Fibroblast of lung (primary cell): ENCODE data around the gene RARRES1. TPM values are rescaled to one million over a fixed set of nuclear protein-coding genes. Genes with fewer than 3 reads are reported as not detected.

Experiments
- DNase-seq, 2 donors: peaks; one replicate each; pipeline versions ENCODE4 v3.0.0 to v3.0.0-alpha.2; 2010; ENCODE audit warnings: low read depth in 2 of 2
- H2AFZ ChIP-seq: 2 replicates; pipeline ENCODE4 v1.5.1; 2012; ENCODE audit warnings: low read length, control low read depth, inconsistent platforms
- H3K27ac ChIP-seq: 2 replicates; pipeline ENCODE4 v1.5.1; 2011; ENCODE audit warnings: low read length, control low read depth; ENCODE audit not compliant: insufficient read depth
- H3K27me3 ChIP-seq: 2 replicates; pipeline ENCODE4 v1.5.1; 2011; ENCODE audit warnings: mild to moderate bottlenecking, low read length; ENCODE audit not compliant: control insufficient read depth, insufficient read depth
- H3K36me3 ChIP-seq: 2 replicates; pipeline ENCODE4 v1.5.1; 2011; ENCODE audit warnings: low read length; ENCODE audit not compliant: control insufficient read depth, insufficient read depth
- H3K4me1 ChIP-seq: 2 replicates; pipeline ENCODE4 v1.5.1; 2011; ENCODE audit warnings: low read length; ENCODE audit not compliant: control insufficient read depth, insufficient read depth; ENCODE audit errors: extremely low read depth
- H3K4me2 ChIP-seq: 2 replicates; pipeline ENCODE4 v1.5.1; 2011; ENCODE audit warnings: low read length, control low read depth; ENCODE audit not compliant: insufficient read depth; ENCODE audit errors: extremely low read depth
- H3K4me3 ChIP-seq, 4 experiments: fragments of 200-600 bp in 1 of 4; sonication (generic) in 1 of 4; replicated peaks in 1 of 4; 2 replicates each; pipeline ENCODE4 v1.5.1; 2011 to 2016; ENCODE audit warnings: low read length in 4 of 4, low read depth in 3 of 4, mild to moderate bottlenecking in 3 of 4, control low read depth in 2 of 4, inconsistent platforms in 1 of 4, mixed read lengths in 1 of 4; ENCODE audit not compliant: insufficient read depth in 1 of 4; ENCODE audit errors: control extremely low read depth in 1 of 4
- H3K79me2 ChIP-seq: 2 replicates; pipeline ENCODE4 v1.5.1; 2012; ENCODE audit warnings: mild to moderate bottlenecking, low read length, inconsistent platforms; ENCODE audit not compliant: control insufficient read depth, insufficient read depth
- H3K9ac ChIP-seq: 2 replicates; pipeline ENCODE4 v1.5.1; 2011; ENCODE audit warnings: mild to moderate bottlenecking, low read length, control low read depth; ENCODE audit not compliant: insufficient read depth
- H3K9me3 ChIP-seq: 2 replicates; pipeline ENCODE4 v1.5.1; 2012; ENCODE audit warnings: low read depth, low read length; ENCODE audit not compliant: control insufficient read depth, insufficient read depth
- H4K20me1 ChIP-seq: 2 replicates; pipeline ENCODE4 v1.5.1; 2011; ENCODE audit warnings: low read length; ENCODE audit not compliant: control insufficient read depth, insufficient read depth; ENCODE audit errors: extremely low read depth
- CTCF ChIP-seq, 2 donors: IDR thresholded peaks in 1 of 2; conservative IDR thresholded peaks in 1 of 2; 1 replicate in 1 of 2; 2 replicates in 1 of 2; pipeline ENCODE4 v1.5.1; 2011 to 2012; ENCODE audit warnings: low read length in 2 of 2, control low read depth in 1 of 2, inconsistent platforms in 1 of 2, low read depth in 1 of 2, mild to moderate bottlenecking in 1 of 2
- EZH2 ChIP-seq: IDR thresholded peaks from 2 replicates; pipeline ENCODE4 v1.5.1; 2012; ENCODE audit warnings: low read length, control low read depth, mild to moderate bottlenecking; ENCODE audit errors: missing control alignments
- polyA plus RNA-seq, 2 donors: library from polyadenylated mRNA; depleted of rRNA in 1 of 2; stranded (reverse) in 1 of 2; unstranded in 1 of 2; fragments of >200 nt; gene quantifications; 2 replicates each; pipeline ENCODE4 v1.2.1, GENCODE V29; 2011 to 2012; ENCODE audit warnings: missing spikeins in 1 of 2
- total RNA-seq: library from RNA; depleted of rRNA; stranded (reverse); fragments of >200 nt; gene quantifications from 2 replicates; pipeline ENCODE4 v1.2.1, GENCODE V29; 2014

The RARRES1 gene
- total and polyA plus RNA-seq, 2 donors (not counting 1 experiment from before 2014, with no cell fraction given) = 27.7 to 93.3 TPM

DNA sequence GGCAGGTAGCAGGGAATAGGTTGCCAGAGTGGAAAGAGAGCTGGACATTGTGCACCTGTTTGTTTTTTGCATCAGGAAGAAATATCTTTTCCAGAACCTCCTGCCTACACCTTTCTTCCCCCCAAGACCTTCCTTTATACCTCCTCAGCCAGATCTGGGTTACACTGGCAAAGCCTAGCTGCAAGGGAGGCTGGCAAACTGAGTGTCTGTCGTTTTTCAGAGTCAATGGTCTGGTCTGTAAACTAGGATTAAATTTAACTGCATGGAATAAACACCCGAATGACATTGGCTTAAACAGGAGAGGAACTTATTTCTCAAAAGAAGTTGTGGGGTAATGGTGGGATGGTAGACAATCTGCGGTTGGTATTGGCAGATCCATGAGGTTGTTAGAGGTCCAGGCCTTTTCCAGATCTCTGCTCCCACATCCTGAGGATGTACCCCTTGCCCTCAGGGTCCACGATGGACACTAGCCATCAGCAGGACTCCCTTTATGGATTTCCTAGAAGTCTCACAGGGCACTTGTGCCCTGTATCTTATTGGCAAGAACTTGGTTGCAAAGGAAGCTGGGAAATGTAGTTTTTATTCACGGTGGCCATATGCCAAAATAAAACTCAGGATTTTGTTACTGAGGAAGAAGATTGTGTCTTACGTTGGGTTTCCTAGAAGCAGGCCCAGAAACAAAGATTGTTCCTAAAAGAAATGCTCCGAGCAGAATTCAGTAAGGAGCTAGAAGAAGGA is 3.2 kb upstream of the RARRES1 start:
- no peak overlapping the region for H3K4me3 ChIP-seq
- H3K79me2 ChIP-seq = no peaks in the 10 kb centered on the region
- no peak overlapping the region for H3K4me2 ChIP-seq
- no peak overlapping the region for H2AFZ ChIP-seq
- DNase-seq = no peak
- H3K27me3 ChIP-seq = no peaks in the 10 kb centered on the region
- peaks cover 2% of the 10 kb centered on the region for H3K9me3 ChIP-seq
- H4K20me1 ChIP-seq = no peaks in the 10 kb centered on the region
- no peak overlapping the region for H3K27ac ChIP-seq
- H3K36me3 ChIP-seq = no peaks in the 10 kb centered on the region
- peaks cover 13% of the 10 kb centered on the region for H3K4me1 ChIP-seq
- TF ChIP-seq CTCF (conservative IDR thresholded peaks at IDR 0.05 in 1 of 2, IDR thresholded peaks at IDR 0.05 in 1 of 2; ENCODE audit: low read depth in 1 of 2, low read length in 2 of 2) (no peak), EZH2 (no peak)
- no peak overlapping the region for H3K9ac ChIP-seq

DNA sequence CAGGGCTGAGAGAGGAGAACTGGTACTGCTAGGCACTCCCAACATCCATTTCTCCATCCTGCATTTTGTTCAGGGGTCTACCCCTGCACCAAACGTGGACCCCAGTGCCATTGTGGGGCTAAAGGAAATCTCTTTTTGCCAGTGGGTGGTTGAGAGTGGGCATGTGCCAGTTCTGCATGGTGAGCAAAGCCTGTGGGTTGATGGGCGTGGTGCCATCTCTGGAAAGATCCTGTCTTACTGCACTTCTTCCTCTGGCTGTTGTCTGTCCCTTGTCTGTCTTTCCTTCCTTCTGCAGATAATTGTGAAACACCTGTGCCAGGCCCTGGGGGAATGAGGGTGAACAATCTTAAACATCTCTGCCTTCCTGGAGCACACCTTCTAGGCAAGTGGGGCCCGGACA is 1.4 kb upstream of the RARRES1 start:
- Histone ChIP-seq H2AFZ (no peak overlapping the region), H3K4me1 (peaks cover 13% of the 10 kb centered on the region), H4K20me1 (no peaks in the 10 kb centered on the region), H3K27me3 (no peaks in the 10 kb centered on the region), H3K9me3 (peaks cover 2% of the 10 kb centered on the region), H3K9ac (no peak overlapping the region), H3K27ac (no peak overlapping the region), H3K36me3 (no peaks in the 10 kb centered on the region), H3K4me2 (no peak overlapping the region), H3K4me3 (peak overlapping the region in 1 of 4 experiments; percentile 3), H3K79me2 (no peaks in the 10 kb centered on the region)
- no peak for TF ChIP-seq EZH2
- no peak for TF ChIP-seq CTCF (conservative IDR thresholded peaks at IDR 0.05 in 1 of 2, IDR thresholded peaks at IDR 0.05 in 1 of 2; ENCODE audit: low read depth in 1 of 2, low read length in 2 of 2)
- DNase-seq = no peak

GRCh38 chr3:158732856-158733200 is 571 bp upstream of the RARRES1 start:
- Histone ChIP-seq H3K4me3 (peak overlapping the region in 3 of 4 experiments; percentile 51 to 70 (median 55)), H3K27ac (no peak overlapping the region), H3K36me3 (no peaks in the 10 kb centered on the region), H3K9ac (no peak overlapping the region), H3K4me2 (peak overlapping the region; percentile 49), H3K79me2 (no peaks in the 10 kb centered on the region), H3K27me3 (no peaks in the 10 kb centered on the region), H3K9me3 (peaks cover 2% of the 10 kb centered on the region), H2AFZ (no peak overlapping the region), H4K20me1 (no peaks in the 10 kb centered on the region), H3K4me1 (peaks cover 11% of the 10 kb centered on the region)
- no peak for DNase-seq
- TF ChIP-seq CTCF (conservative IDR thresholded peaks at IDR 0.05 in 1 of 2, IDR thresholded peaks at IDR 0.05 in 1 of 2; ENCODE audit: low read depth in 1 of 2, low read length in 2 of 2) (no peak), EZH2 (no peak)
